MM.1S (cell line): Measurements from ENCODE around the gene GAREM1.

Experiments
- DNase-seq: peaks from one replicate; pipeline ENCODE4 v3.0.0-alpha.2; 2015
- H2AFZ ChIP-seq: fragments of 300-600 bp; sonication (generic); 2 replicates; pipeline ENCODE4 v1.6.0; 2016; ENCODE audit warnings: antibody characterized with exemption, low read length
- H3F3A ChIP-seq: fragments of 300-600 bp; sonication (generic); 2 replicates; pipeline ENCODE4 v1.6.1; 2016; ENCODE audit warnings: mild to moderate bottlenecking, antibody characterized with exemption, low read length, moderate library complexity, mixed read lengths; ENCODE audit not compliant: insufficient read depth
- H3K27ac ChIP-seq: fragments of 300-600 bp; sonication (generic); 2 replicates; pipeline ENCODE4 v1.5.1; 2016; ENCODE audit warnings: mild to moderate bottlenecking, low read length
- H3K27me3 ChIP-seq: fragments of 300-600 bp; sonication (generic); replicated peaks from 2 replicates; pipeline ENCODE4 v1.6.0; 2016; ENCODE audit warnings: low read length; ENCODE audit not compliant: insufficient read depth
- H3K36me3 ChIP-seq: fragments of 300-600 bp; sonication (generic); replicated peaks from 2 replicates; pipeline ENCODE4 v1.6.1; 2016; ENCODE audit warnings: mild to moderate bottlenecking, low read length, mixed read lengths; ENCODE audit not compliant: insufficient read depth
- H3K4me1 ChIP-seq: fragments of 300-600 bp; sonication (generic); 2 replicates; pipeline ENCODE4 v1.6.1; 2016; ENCODE audit warnings: low read length, mixed read lengths
- H3K4me2 ChIP-seq: fragments of 300-600 bp; sonication (generic); 2 replicates; pipeline ENCODE4 v1.6.0; 2016; ENCODE audit warnings: low read depth, low read length
- H3K4me3 ChIP-seq: fragments of 300-600 bp; sonication (generic); 2 replicates; pipeline ENCODE4 v1.5.1; 2016; ENCODE audit warnings: low read length, mixed read lengths
- H3K79me2 ChIP-seq: fragments of 300-600 bp; sonication (generic); 2 replicates; pipeline ENCODE4 v1.6.1; 2016; ENCODE audit warnings: mixed run types, low read length, mixed read lengths
- H3K9ac ChIP-seq: fragments of 300-600 bp; sonication (generic); 2 replicates; pipeline ENCODE4 v1.6.1; 2016; ENCODE audit warnings: low read length, mixed read lengths
- H3K9me2 ChIP-seq: fragments of 300-600 bp; sonication (generic); replicated peaks from 2 replicates; pipeline ENCODE4 v1.6.1; 2016; ENCODE audit warnings: mild to moderate bottlenecking, low read length, mixed read lengths; ENCODE audit not compliant: insufficient read depth
- H3K9me3 ChIP-seq: fragments of 300-600 bp; sonication (generic); replicated peaks from 2 replicates; pipeline ENCODE4 v1.6.1; 2016; ENCODE audit warnings: mild to moderate bottlenecking, low read length, mixed read lengths; ENCODE audit not compliant: insufficient read depth
- H4K20me1 ChIP-seq: fragments of 300-600 bp; sonication (generic); 2 replicates; pipeline ENCODE4 v1.6.1; 2016; ENCODE audit warnings: mild to moderate bottlenecking, low read length, moderate library complexity, mixed read lengths; ENCODE audit not compliant: insufficient read depth
- EZH2 ChIP-seq: fragments of 300-600 bp; sonication (generic); optimal IDR thresholded peaks from 2 replicates; pipeline ENCODE3; 2017; ENCODE audit warnings: low read depth, mild to moderate bottlenecking, antibody characterized with exemption, low read length, mixed read lengths
- EZH2phosphoT487 ChIP-seq: fragments of 300-600 bp; sonication (generic); IDR thresholded peaks from 2 replicates; pipeline ENCODE4 v1.6.1; 2018; ENCODE audit warnings: antibody characterized with exemption, low read length
- TF ChIP-seq, protein P1 (sequence below): fragments of 300-600 bp; sonication (generic); IDR thresholded peaks from 2 replicates; pipeline ENCODE4 v1.5.1; 2016; ENCODE audit warnings: antibody characterized with exemption, low read length, mixed read lengths

Gene GAREM1

DNA sequence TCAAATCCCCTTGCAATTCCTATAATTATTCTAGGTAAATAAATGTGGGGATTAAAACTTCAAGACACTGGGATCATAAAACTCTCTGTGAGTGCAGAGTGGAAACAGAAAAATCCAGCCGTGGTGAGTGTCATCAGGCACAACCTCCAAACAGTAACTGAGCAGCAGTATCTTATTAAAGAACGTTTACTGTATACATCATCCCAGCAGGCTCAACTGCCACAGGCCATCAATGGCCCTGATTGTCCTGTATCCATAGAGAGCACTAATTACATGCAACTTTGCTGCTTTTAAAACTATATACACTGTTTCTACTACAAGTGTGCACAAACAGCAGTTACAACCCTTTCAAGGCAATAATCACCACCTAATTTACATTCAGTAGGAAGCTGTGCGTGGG lies 23.9 kb downstream of the GAREM1 start:
- Histone ChIP-seq H3K9me3 (no peaks in the 10 kb centered on the region), H3K79me2 (peaks cover 10% of the 10 kb centered on the region), H4K20me1 (no peaks in the 10 kb centered on the region), H3K4me1 (no peaks in the 10 kb centered on the region), H3F3A (no peaks in the 10 kb centered on the region), H3K9me2 (no peaks in the 10 kb centered on the region), H3K9ac (no peak overlapping the region), H3K36me3 (no peaks in the 10 kb centered on the region), H3K27ac (no peak overlapping the region), H3K4me3 (no peak overlapping the region), H3K4me2 (no peak overlapping the region), H2AFZ (no peak overlapping the region), H3K27me3 (no peaks in the 10 kb centered on the region)
- no peak for DNase-seq
- TF ChIP-seq EZH2phosphoT487 = no peak
- TF ChIP-seq, protein P1, sequence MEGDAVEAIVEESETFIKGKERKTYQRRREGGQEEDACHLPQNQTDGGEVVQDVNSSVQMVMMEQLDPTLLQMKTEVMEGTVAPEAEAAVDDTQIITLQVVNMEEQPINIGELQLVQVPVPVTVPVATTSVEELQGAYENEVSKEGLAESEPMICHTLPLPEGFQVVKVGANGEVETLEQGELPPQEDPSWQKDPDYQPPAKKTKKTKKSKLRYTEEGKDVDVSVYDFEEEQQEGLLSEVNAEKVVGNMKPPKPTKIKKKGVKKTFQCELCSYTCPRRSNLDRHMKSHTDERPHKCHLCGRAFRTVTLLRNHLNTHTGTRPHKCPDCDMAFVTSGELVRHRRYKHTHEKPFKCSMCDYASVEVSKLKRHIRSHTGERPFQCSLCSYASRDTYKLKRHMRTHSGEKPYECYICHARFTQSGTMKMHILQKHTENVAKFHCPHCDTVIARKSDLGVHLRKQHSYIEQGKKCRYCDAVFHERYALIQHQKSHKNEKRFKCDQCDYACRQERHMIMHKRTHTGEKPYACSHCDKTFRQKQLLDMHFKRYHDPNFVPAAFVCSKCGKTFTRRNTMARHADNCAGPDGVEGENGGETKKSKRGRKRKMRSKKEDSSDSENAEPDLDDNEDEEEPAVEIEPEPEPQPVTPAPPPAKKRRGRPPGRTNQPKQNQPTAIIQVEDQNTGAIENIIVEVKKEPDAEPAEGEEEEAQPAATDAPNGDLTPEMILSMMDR = no peak
- no peak for TF ChIP-seq EZH2

DNA sequence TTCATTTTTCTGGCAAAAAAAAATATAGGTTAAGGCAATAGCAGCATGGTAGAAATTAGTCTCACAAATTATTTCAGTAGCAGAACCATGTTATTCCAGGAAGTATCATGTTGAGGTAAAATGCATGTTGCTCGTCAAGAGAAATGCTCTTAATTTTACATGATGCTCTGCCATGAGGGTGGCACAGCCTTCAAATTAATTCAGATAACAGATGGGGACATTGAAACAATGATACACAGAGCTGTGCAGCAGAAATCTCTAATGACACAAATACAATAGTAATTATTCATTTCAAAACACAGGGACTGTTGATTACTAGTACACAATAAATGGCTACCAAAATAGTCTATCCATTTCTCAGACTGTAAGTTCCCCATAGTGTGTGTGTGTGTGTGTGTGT lies 24.8 kb downstream of the GAREM1 start:
- Histone ChIP-seq H3K27ac (no peak overlapping the region), H3K4me2 (no peak overlapping the region), H3K9me3 (no peaks in the 10 kb centered on the region), H3K79me2 (peaks cover 14% of the 10 kb centered on the region), H3K9me2 (no peaks in the 10 kb centered on the region), H3K9ac (no peak overlapping the region), H3K36me3 (no peaks in the 10 kb centered on the region), H3K4me1 (no peaks in the 10 kb centered on the region), H3F3A (no peaks in the 10 kb centered on the region), H2AFZ (no peak overlapping the region), H3K27me3 (no peaks in the 10 kb centered on the region), H3K4me3 (no peak overlapping the region), H4K20me1 (no peaks in the 10 kb centered on the region)
- TF ChIP-seq EZH2phosphoT487 = no peak
- no peak for TF ChIP-seq EZH2
- TF ChIP-seq, protein P1 = no peak
- DNase-seq = no peak

DNA sequence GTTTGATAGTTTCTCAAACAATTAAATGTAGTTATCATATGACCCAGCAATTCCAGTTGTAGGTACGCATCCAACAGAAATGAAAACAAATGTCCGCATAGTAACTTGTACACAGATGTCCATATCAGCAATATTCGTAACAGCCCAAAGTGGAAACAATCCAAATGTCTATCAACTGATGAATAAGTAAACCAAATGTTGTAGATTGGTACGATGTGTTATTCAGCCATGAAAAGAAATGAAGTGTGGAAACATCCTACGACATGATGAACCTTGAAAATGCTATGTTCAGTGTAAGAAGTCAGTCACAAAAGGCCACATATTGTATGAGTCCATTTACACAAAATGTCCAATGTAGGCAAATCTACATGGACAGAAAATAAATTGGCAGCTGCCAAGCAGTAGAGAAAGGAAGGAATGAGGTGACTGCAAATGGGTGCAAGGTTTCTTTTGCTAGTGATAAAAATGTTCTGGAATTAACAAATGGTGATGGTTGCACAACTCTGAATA lies 26.9 kb downstream of the GAREM1 start:
- no peak overlapping the region for H3K4me2 ChIP-seq
- H3K4me1 ChIP-seq = no peaks in the 10 kb centered on the region
- TF ChIP-seq EZH2 (no peak), EZH2phosphoT487 (no peak)
- TF ChIP-seq, protein P1 = no peak
- peaks cover 17% of the 10 kb centered on the region for H3K79me2 ChIP-seq
- no peaks in the 10 kb centered on the region for H3K9me3 ChIP-seq
- H3F3A ChIP-seq = no peaks in the 10 kb centered on the region
- DNase-seq = no peak
- H3K9me2 ChIP-seq = no peaks in the 10 kb centered on the region
- no peak overlapping the region for H3K4me3 ChIP-seq
- no peak overlapping the region for H3K27ac ChIP-seq
- H3K36me3 ChIP-seq = no peaks in the 10 kb centered on the region
- H4K20me1 ChIP-seq = no peaks in the 10 kb centered on the region
- no peaks in the 10 kb centered on the region for H3K27me3 ChIP-seq
- H3K9ac ChIP-seq = no peak overlapping the region
- H2AFZ ChIP-seq = no peak overlapping the region
